ENCODE results near the gene ST8SIA5.

Gene ST8SIA5

GRCh38 chr18:46721331-46721730, 35.5 kb downstream of the ST8SIA5 start:
- H4K20me1 ChIP-seq (ENCODE audit: insufficient read depth, low read length): no peaks in the 10 kb centered on the region
- H3K4me2 ChIP-seq (ENCODE audit: insufficient read depth, low read length): no peak overlapping the region
- no peaks in the 10 kb centered on the region for H3K36me3 ChIP-seq (ENCODE audit: insufficient read depth, low read length)
- no peaks in the 10 kb centered on the region for H3K9me3 ChIP-seq (ENCODE audit: insufficient read depth, low read length, severe bottlenecking)
- no peak overlapping the region for H3K4me3 ChIP-seq (ENCODE audit: low read depth in 1 of 2, low read length in 2 of 2)
- no peak overlapping the region for H3K9ac ChIP-seq (ENCODE audit: low read depth, low read length)
- H3K27me3 ChIP-seq (ENCODE audit: insufficient read depth, low read length, poor library complexity): peaks cover 9% of the 10 kb centered on the region
- no peaks in the 10 kb centered on the region for H3K4me1 ChIP-seq (ENCODE audit: insufficient read depth, low read length)
- H2AFZ ChIP-seq (ENCODE audit: low read depth, low read length): no peak overlapping the region
- TF ChIP-seq EZH2 (IDR thresholded peaks at IDR 0.05; ENCODE audit: borderline replicate concordance, low read depth, low read length, severe bottlenecking) (no peak), CTCF (IDR thresholded peaks at IDR 0.05; ENCODE audit: borderline replicate concordance, extremely low read depth, low read length, poor library complexity, severe bottlenecking) (no peak)
- no peaks in the 10 kb centered on the region for H3K79me2 ChIP-seq (ENCODE audit: insufficient read depth, low read length)
- ATAC-seq (ENCODE audit: insufficient read depth, low read depth) (no peak), DNase-seq (no peak)
- H3K27ac ChIP-seq (ENCODE audit: low read length): no peak overlapping the region

- TF ChIP-seq EZH2 (IDR thresholded peaks at IDR 0.05; ENCODE audit: borderline replicate concordance, low read depth, low read length, severe bottlenecking) (no peak), CTCF (IDR thresholded peaks at IDR 0.05; ENCODE audit: borderline replicate concordance, extremely low read depth, low read length, poor library complexity, severe bottlenecking) (no peak)
- DNase-seq: no peak
- Histone ChIP-seq H3K9ac (ENCODE audit: low read depth, low read length) (no peak overlapping the region), H4K20me1 (ENCODE audit: insufficient read depth, low read length) (no peaks in the 10 kb centered on the region), H3K79me2 (ENCODE audit: insufficient read depth, low read length) (no peaks in the 10 kb centered on the region), H3K4me2 (ENCODE audit: insufficient read depth, low read length) (no peak overlapping the region), H3K27ac (ENCODE audit: low read length) (no peak overlapping the region), H3K27me3 (ENCODE audit: insufficient read depth, low read length, poor library complexity) (peaks cover 9% of the 10 kb centered on the region), H3K4me3 (ENCODE audit: low read depth in 1 of 2, low read length in 2 of 2) (no peak overlapping the region), H3K4me1 (ENCODE audit: insufficient read depth, low read length) (no peaks in the 10 kb centered on the region), H3K9me3 (ENCODE audit: insufficient read depth, low read length, severe bottlenecking) (no peaks in the 10 kb centered on the region), H2AFZ (ENCODE audit: low read depth, low read length) (no peak overlapping the region), H3K36me3 (ENCODE audit: insufficient read depth, low read length) (no peaks in the 10 kb centered on the region)
- ATAC-seq (ENCODE audit: insufficient read depth, low read depth): no peak
Measured at GRCh38 chr18:46720521-46720920, 36.3 kb downstream of the ST8SIA5 start.

GRCh38 chr18:46720092-46720491, 36.8 kb downstream of the ST8SIA5 start:
- Histone ChIP-seq H3K4me2 (ENCODE audit: insufficient read depth, low read length) (no peak overlapping the region), H3K36me3 (ENCODE audit: insufficient read depth, low read length) (no peaks in the 10 kb centered on the region), H2AFZ (ENCODE audit: low read depth, low read length) (no peak overlapping the region), H3K27me3 (ENCODE audit: insufficient read depth, low read length, poor library complexity) (peaks cover 10% of the 10 kb centered on the region), H3K4me3 (ENCODE audit: low read depth in 1 of 2, low read length in 2 of 2) (no peak overlapping the region), H3K9ac (ENCODE audit: low read depth, low read length) (no peak overlapping the region), H3K4me1 (ENCODE audit: insufficient read depth, low read length) (no peaks in the 10 kb centered on the region), H3K27ac (ENCODE audit: low read length) (no peak overlapping the region), H3K9me3 (ENCODE audit: insufficient read depth, low read length, severe bottlenecking) (no peaks in the 10 kb centered on the region), H3K79me2 (ENCODE audit: insufficient read depth, low read length) (no peaks in the 10 kb centered on the region), H4K20me1 (ENCODE audit: insufficient read depth, low read length) (no peaks in the 10 kb centered on the region)
- DNase-seq: no peak
- ATAC-seq (ENCODE audit: insufficient read depth, low read depth): no peak
- no peak for TF ChIP-seq EZH2 (IDR thresholded peaks at IDR 0.05; ENCODE audit: borderline replicate concordance, low read depth, low read length, severe bottlenecking)
- no peak for TF ChIP-seq CTCF (IDR thresholded peaks at IDR 0.05; ENCODE audit: borderline replicate concordance, extremely low read depth, low read length, poor library complexity, severe bottlenecking)

GRCh38 chr18:46719388-46719787, 37.5 kb downstream of the ST8SIA5 start:
- TF ChIP-seq CTCF (IDR thresholded peaks at IDR 0.05; ENCODE audit: borderline replicate concordance, extremely low read depth, low read length, poor library complexity, severe bottlenecking) (no peak), EZH2 (IDR thresholded peaks at IDR 0.05; ENCODE audit: borderline replicate concordance, low read depth, low read length, severe bottlenecking) (no peak)
- Histone ChIP-seq H3K79me2 (ENCODE audit: insufficient read depth, low read length) (no peaks in the 10 kb centered on the region), H3K4me3 (ENCODE audit: low read depth in 1 of 2, low read length in 2 of 2) (no peak overlapping the region), H3K4me2 (ENCODE audit: insufficient read depth, low read length) (no peak overlapping the region), H3K27me3 (ENCODE audit: insufficient read depth, low read length, poor library complexity) (peaks cover 17% of the 10 kb centered on the region), H4K20me1 (ENCODE audit: insufficient read depth, low read length) (no peaks in the 10 kb centered on the region), H2AFZ (ENCODE audit: low read depth, low read length) (no peak overlapping the region), H3K9ac (ENCODE audit: low read depth, low read length) (no peak overlapping the region), H3K9me3 (ENCODE audit: insufficient read depth, low read length, severe bottlenecking) (no peaks in the 10 kb centered on the region), H3K27ac (ENCODE audit: low read length) (no peak overlapping the region), H3K4me1 (ENCODE audit: insufficient read depth, low read length) (no peaks in the 10 kb centered on the region), H3K36me3 (ENCODE audit: insufficient read depth, low read length) (no peaks in the 10 kb centered on the region)
- DNase-seq (no peak), ATAC-seq (ENCODE audit: insufficient read depth, low read depth) (no peak)
